Neural cell (in vitro differentiated cells): ENCODE data around the gene CAPN14. TPM values are rescaled to one million over a fixed set of nuclear protein-coding genes. Genes with fewer than 3 reads are reported as not detected.

Experiments used
- H2AFZ ChIP-seq: fragments of 200-600, 300-800 bp; sonication (generic), shearing (Covaris generic); 2 replicates; pipeline ENCODE4 v1.6.0; 2014; ENCODE audit warnings: low read depth, mild to moderate bottlenecking, antibody characterized with exemption, low read length, moderate library complexity
- H3F3A ChIP-seq: fragments of 200-600 bp; shearing (Covaris generic); 2 replicates; pipeline ENCODE4 v1.6.1; 2016; ENCODE audit warnings: mild to moderate bottlenecking, moderate library complexity, mixed read lengths, antibody characterized with exemption, low read length; ENCODE audit not compliant: insufficient read depth, poor library complexity, severe bottlenecking
- H3K27ac ChIP-seq: fragments of 200-600, 300-800 bp; sonication (generic), shearing (Covaris generic); 2 replicates; pipeline ENCODE4 v1.5.1; 2014; ENCODE audit warnings: mild to moderate bottlenecking, low read length, moderate library complexity
- H3K27me3 ChIP-seq: fragments of 300-800, 200-600 bp; sonication (generic), shearing (Covaris generic); 2 replicates; pipeline ENCODE4 v1.6.0; 2014; ENCODE audit warnings: mild to moderate bottlenecking, low read depth, low read length, moderate library complexity; ENCODE audit not compliant: insufficient read depth
- H3K36me3 ChIP-seq: fragments of 300-800, 200-600 bp; sonication (generic), shearing (Covaris generic); 2 replicates; pipeline ENCODE4 v1.5.1; 2014; ENCODE audit warnings: mild to moderate bottlenecking, antibody characterized with exemption, low read length, moderate library complexity; ENCODE audit not compliant: insufficient read depth
- H3K4me2 ChIP-seq: fragments of 300-800, 200-600 bp; sonication (generic), shearing (Covaris generic); 2 replicates; pipeline ENCODE4 v1.6.0; 2014; ENCODE audit warnings: mild to moderate bottlenecking, low read length
- H3K4me3 ChIP-seq: fragments of 300-800, 200-600 bp; sonication (generic), shearing (Covaris generic); 2 replicates; pipeline ENCODE4 v1.5.1; 2014; ENCODE audit warnings: mild to moderate bottlenecking, low read length, moderate library complexity
- H3K79me2 ChIP-seq: fragments of 200-600 bp; shearing (Covaris generic); replicated peaks from 2 replicates; pipeline ENCODE4 v1.6.0; 2014; ENCODE audit warnings: mild to moderate bottlenecking, low read length, moderate library complexity; ENCODE audit not compliant: insufficient read depth
- H3K9ac ChIP-seq: fragments of 300-800, 200-600 bp; sonication (generic), shearing (Covaris generic); 2 replicates; pipeline ENCODE4 v1.6.1; 2016; ENCODE audit warnings: mild to moderate bottlenecking, low read length, mixed read lengths
- H3K9me2 ChIP-seq: fragments of 200-600 bp; shearing (Covaris generic); 2 replicates; pipeline ENCODE4 v1.6.1; 2016; ENCODE audit warnings: mild to moderate bottlenecking, low read length, mixed read lengths; ENCODE audit not compliant: insufficient read depth
- H3K9me3 ChIP-seq: fragments of 200-600, 300-800 bp; sonication (generic), shearing (Covaris generic); 2 replicates; pipeline ENCODE4 v1.6.1; 2016; ENCODE audit warnings: mild to moderate bottlenecking, mixed run types, low read length, moderate library complexity, mixed read lengths
- H4K20me1 ChIP-seq: fragments of 200-600 bp; shearing (Covaris generic); 2 replicates; pipeline ENCODE4 v1.6.1; 2016; ENCODE audit warnings: mild to moderate bottlenecking, mixed run types; ENCODE audit not compliant: insufficient read depth
- CTCF ChIP-seq: fragments of 450-650 bp; IDR thresholded peaks from 2 replicates; pipeline ENCODE4 v1.5.1; 2014; ENCODE audit warnings: antibody characterized with exemption, mild to moderate bottlenecking, moderate library complexity; ENCODE audit not compliant: poor library complexity, severe bottlenecking
- EP300 ChIP-seq: fragments of 450-650 bp; conservative IDR thresholded peaks from 2 replicates; pipeline ENCODE4 v1.6.1; 2014; ENCODE audit warnings: antibody characterized with exemption, mild to moderate bottlenecking, moderate library complexity; ENCODE audit not compliant: poor library complexity, severe bottlenecking
- EZH2 ChIP-seq: fragments of 200-600, 300-800 bp; shearing (Covaris generic), sonication (generic); IDR thresholded peaks from 2 replicates; pipeline ENCODE4 v1.6.1; 2014; ENCODE audit warnings: antibody characterized with exemption, low read length, borderline replicate concordance, mild to moderate bottlenecking; ENCODE audit not compliant: insufficient read depth, poor library complexity, severe bottlenecking
- MXI1 ChIP-seq: fragments of 450-650 bp; conservative IDR thresholded peaks from 2 replicates; pipeline ENCODE4 v1.6.1; 2014; ENCODE audit warnings: antibody characterized with exemption, mild to moderate bottlenecking; ENCODE audit not compliant: poor library complexity, severe bottlenecking
- POLR2AphosphoS5 ChIP-seq: IDR thresholded peaks from 2 replicates; pipeline ENCODE4 v1.6.1; 2012
- RAD21 ChIP-seq: fragments of 450-650 bp; conservative IDR thresholded peaks from 2 replicates; pipeline ENCODE4 v1.6.1; 2014; ENCODE audit warnings: antibody characterized with exemption, mild to moderate bottlenecking, moderate library complexity
- REST ChIP-seq: IDR thresholded peaks from 2 replicates; pipeline ENCODE4 v1.6.1; 2012; ENCODE audit warnings: borderline replicate concordance
- SMC3 ChIP-seq: fragments of 450-650 bp; conservative IDR thresholded peaks from 2 replicates; pipeline ENCODE4 v1.6.1; 2014; ENCODE audit warnings: antibody characterized with exemption, mild to moderate bottlenecking, moderate library complexity; ENCODE audit not compliant: poor library complexity
- TAF1 ChIP-seq: IDR thresholded peaks from 2 replicates; pipeline ENCODE4 v1.6.1; 2012; ENCODE audit warnings: low read depth
- polyA plus RNA-seq: library from polyadenylated mRNA; depleted of rRNA; stranded (reverse); fragments of >200 nt; gene quantifications from 2 replicates; pipeline ENCODE4 v1.2.3, GENCODE V29; 2014

The CAPN14 gene
- polyA plus RNA-seq, 1 donor from 2014 or later = 2.1 TPM

- Histone ChIP-seq H3K9ac (no peak overlapping the region), H3K36me3 (no peaks in the 10 kb centered on the region), H3K27ac (no peak overlapping the region), H3K79me2 (no peaks in the 10 kb centered on the region), H3K4me3 (no peak overlapping the region), H3F3A (no peaks in the 10 kb centered on the region), H3K27me3 (no peaks in the 10 kb centered on the region), H3K4me2 (no peak overlapping the region), H3K9me2 (no peaks in the 10 kb centered on the region), H4K20me1 (no peaks in the 10 kb centered on the region), H2AFZ (no peak overlapping the region), H3K9me3 (no peaks in the 10 kb centered on the region)
- peak; percentile 66 for TF ChIP-seq POLR2AphosphoS5
- peak; percentile 46 for TF ChIP-seq EP300
- TF ChIP-seq CTCF = no peak
- peak; percentile 7 for TF ChIP-seq MXI1
These were observed 6.4 kb upstream of the CAPN14 start for GRCh38 chr2:31223749-31224148.

- Histone ChIP-seq H3F3A (no peaks in the 10 kb centered on the region), H3K79me2 (no peaks in the 10 kb centered on the region), H3K9me3 (no peaks in the 10 kb centered on the region), H3K4me2 (no peak overlapping the region), H4K20me1 (no peaks in the 10 kb centered on the region), H3K36me3 (no peaks in the 10 kb centered on the region), H3K27ac (no peak overlapping the region), H3K9me2 (no peaks in the 10 kb centered on the region), H3K4me3 (no peak overlapping the region), H3K9ac (no peak overlapping the region), H2AFZ (no peak overlapping the region), H3K27me3 (no peaks in the 10 kb centered on the region)
- TF ChIP-seq SMC3 (no peak), MXI1 (no peak), EP300 (no peak), RAD21 (no peak), REST (no peak), CTCF (no peak), TAF1 (no peak), EZH2 (no peak), POLR2AphosphoS5 (no peak)
These were observed 5.7 kb upstream of the CAPN14 start for GRCh38 chr2:31223026-31223425.
